ENCODE data around the gene PTPN6. TPM values are rescaled to one million over a fixed set of nuclear protein-coding genes. Genes with fewer than 3 reads are reported as not detected.

The PTPN6 gene
- total and polyA plus RNA-seq, 2 of the 13 experiments (the other 11 are each of a cell fraction or from before 2014, with no cell fraction given) = 10.5 to 10.6 TPM

DNA sequence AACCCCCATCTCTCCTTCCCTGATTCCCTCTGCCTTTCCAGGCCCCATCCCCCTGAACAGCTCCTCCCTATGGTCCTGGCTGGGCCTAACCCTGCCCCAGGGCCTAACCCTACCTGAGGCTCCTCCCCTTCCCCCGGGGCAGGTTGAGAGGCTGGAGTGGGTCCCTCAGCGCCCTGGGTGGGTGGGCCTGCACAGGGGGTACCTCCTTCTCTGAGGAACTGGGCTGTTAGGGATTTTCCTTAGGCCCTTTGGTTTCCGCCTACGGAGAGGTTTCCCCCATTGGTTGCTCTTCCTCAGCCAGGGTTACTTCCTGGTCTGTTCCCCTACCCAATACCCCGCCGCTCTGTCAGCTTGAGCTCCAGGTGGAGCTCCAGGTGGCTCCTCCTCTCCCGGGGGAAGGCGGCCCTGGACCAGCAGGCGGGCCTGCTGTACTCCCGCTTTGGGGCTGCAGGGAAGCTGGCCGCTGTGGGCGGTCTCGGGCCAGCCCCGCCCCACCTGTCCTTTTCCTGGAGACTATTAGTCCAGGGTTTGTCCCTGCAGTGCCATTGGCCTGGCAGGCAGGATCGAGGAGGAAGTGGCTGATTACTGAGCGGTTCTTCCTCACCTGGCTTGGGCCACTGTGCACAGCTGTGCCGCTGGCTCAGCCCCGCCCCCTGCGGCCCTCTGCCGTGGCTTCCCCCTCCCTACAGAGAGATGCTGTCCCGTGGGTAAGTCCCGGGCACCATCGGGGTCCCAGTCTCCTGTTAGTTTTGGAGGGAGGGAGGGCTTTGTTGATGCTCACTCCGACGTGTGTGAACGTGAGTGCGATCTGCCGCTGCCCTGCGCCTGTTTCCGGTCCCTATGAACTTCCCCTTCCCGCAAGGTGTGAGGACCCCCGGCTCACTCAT is 4.9 kb upstream of the PTPN6 start (continued):
- TF ChIP-seq, protein P1, sequence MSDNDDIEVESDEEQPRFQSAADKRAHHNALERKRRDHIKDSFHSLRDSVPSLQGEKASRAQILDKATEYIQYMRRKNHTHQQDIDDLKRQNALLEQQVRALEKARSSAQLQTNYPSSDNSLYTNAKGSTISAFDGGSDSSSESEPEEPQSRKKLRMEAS (IDR thresholded peaks at IDR 0.05) = peak; percentile 46; the same call in 1 of the 2 replicates
- peak; percentile 27; the same call in 1 of the 2 replicates for TF ChIP-seq SALL1 (CRISPR knock-in tag; IDR thresholded peaks at IDR 0.05)
- TF ChIP-seq JARID2 (CRISPR knock-in tag; IDR thresholded peaks at IDR 0.05; ENCODE audit: insufficient replicate concordance) = peak; percentile 34
- TF ChIP-seq, protein P2, sequence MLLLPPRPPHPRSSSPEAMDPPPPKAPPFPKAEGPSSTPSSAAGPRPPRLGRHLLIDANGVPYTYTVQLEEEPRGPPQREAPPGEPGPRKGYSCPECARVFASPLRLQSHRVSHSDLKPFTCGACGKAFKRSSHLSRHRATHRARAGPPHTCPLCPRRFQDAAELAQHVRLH (CRISPR knock-in tag; IDR thresholded peaks at IDR 0.05; ENCODE audit: borderline replicate concordance, low read depth) = peak; percentile 87; the same call in 1 of the 2 replicates
- peak; percentile 58 for TF ChIP-seq TFDP2 (CRISPR knock-in tag; IDR thresholded peaks at IDR 0.05)
- TF ChIP-seq NR2C2 (CRISPR knock-in tag; IDR thresholded peaks at IDR 0.05; ENCODE audit: borderline replicate concordance) = peak; percentile 19; the same call in 1 of the 2 replicates
- peak; percentile 72 for TF ChIP-seq THAP11 (CRISPR knock-in tag; IDR thresholded peaks at IDR 0.05)
- 0 out of 2 replicates have a peak, but pooled peaks have one; percentile 17 for TF ChIP-seq ZNF326 (CRISPR knock-in tag; IDR thresholded peaks at IDR 0.05; ENCODE audit: borderline replicate concordance)
- TF ChIP-seq KDM5B (CRISPR knock-in tag; IDR thresholded peaks at IDR 0.05; ENCODE audit: borderline replicate concordance) = peak; percentile 43; the same call in 1 of the 2 replicates
- peak; percentile 63; the same call in 1 of the 2 replicates for TF ChIP-seq TAF1 (CRISPR knock-in tag; IDR thresholded peaks at IDR 0.05)
- 0 out of 2 replicates have a peak, but pooled peaks have one; percentile 63 for TF ChIP-seq ZNF280B (CRISPR knock-in tag; IDR thresholded peaks at IDR 0.05; ENCODE audit: borderline replicate concordance)
- TF ChIP-seq, protein P3, sequence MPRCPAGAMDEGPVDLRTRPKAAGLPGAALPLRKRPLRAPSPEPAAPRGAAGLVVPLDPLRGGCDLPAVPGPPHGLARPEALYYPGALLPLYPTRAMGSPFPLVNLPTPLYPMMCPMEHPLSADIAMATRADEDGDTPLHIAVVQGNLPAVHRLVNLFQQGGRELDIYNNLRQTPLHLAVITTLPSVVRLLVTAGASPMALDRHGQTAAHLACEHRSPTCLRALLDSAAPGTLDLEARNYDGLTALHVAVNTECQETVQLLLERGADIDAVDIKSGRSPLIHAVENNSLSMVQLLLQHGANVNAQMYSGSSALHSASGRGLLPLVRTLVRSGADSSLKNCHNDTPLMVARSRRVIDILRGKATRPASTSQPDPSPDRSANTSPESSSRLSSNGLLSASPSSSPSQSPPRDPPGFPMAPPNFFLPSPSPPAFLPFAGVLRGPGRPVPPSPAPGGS (CRISPR knock-in tag; IDR thresholded peaks at IDR 0.05) = no peak
- peak; percentile 63 for TF ChIP-seq RBFOX2 (IDR thresholded peaks at IDR 0.05; ENCODE audit: low read depth, low read length)
- peak; percentile 83 for TF ChIP-seq ZFX (CRISPR knock-in tag; IDR thresholded peaks at IDR 0.05; ENCODE audit: low read depth)
- TF ChIP-seq SPEN (CRISPR knock-in tag; IDR thresholded peaks at IDR 0.05; ENCODE audit: low read depth) = peak; percentile 57; the same call in 1 of the 2 replicates
- no peak for TF ChIP-seq ZFP41 (CRISPR knock-in tag; IDR thresholded peaks at IDR 0.05; ENCODE audit: borderline replicate concordance)
- TF ChIP-seq ZNF441 (CRISPR knock-in tag; IDR thresholded peaks at IDR 0.05; ENCODE audit: borderline replicate concordance) = no peak
- TF ChIP-seq ZNF549 (CRISPR knock-in tag; IDR thresholded peaks at IDR 0.05) = no peak
- TF ChIP-seq ZNF782 (CRISPR knock-in tag; IDR thresholded peaks at IDR 0.05; ENCODE audit: borderline replicate concordance) = peak; percentile 62; the same call in 1 of the 2 replicates
- no peak for TF ChIP-seq NONO (IDR thresholded peaks at IDR 0.05)
- TF ChIP-seq NONO (CRISPR knock-in tag; conservative IDR thresholded peaks at IDR 0.05) = peak; percentile 49; the same call in 1 of the 2 replicates
- 0 out of 2 replicates have a peak, but pooled peaks have one; percentile 44 for TF ChIP-seq ZNF556 (CRISPR knock-in tag; IDR thresholded peaks at IDR 0.05; ENCODE audit: borderline replicate concordance)
- peak; percentile 9; the same call in 1 of the 2 replicates for TF ChIP-seq HNF4A (CRISPR knock-in tag; IDR thresholded peaks at IDR 0.05)
- no peak for TF ChIP-seq ZSCAN22 (CRISPR knock-in tag; IDR thresholded peaks at IDR 0.05)
